ENCODE data around the gene WDR75.

DNA sequence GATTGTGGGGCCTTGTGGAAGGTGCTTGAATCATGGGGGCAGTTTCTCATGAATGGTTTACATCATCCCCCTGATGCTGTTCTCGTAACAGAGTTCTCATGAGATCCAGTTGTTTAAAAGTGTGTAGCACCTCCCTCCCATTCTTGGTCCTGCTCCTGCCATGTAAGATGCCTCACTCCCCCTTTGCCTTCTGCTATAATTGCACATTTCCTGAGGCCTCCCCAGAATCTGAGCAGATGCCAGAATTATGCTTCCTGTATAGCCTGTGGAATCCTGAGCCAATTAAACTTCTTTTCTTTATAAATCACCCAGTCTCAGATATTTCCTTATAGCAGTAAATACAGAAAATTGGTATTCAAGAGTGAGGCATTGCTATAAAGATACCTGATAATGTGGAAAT, 15.6 kb upstream of the WDR75 start:
- TF ChIP-seq POLR2A (IDR thresholded peaks at IDR 0.05): no peak
- TF ChIP-seq, protein P1, sequence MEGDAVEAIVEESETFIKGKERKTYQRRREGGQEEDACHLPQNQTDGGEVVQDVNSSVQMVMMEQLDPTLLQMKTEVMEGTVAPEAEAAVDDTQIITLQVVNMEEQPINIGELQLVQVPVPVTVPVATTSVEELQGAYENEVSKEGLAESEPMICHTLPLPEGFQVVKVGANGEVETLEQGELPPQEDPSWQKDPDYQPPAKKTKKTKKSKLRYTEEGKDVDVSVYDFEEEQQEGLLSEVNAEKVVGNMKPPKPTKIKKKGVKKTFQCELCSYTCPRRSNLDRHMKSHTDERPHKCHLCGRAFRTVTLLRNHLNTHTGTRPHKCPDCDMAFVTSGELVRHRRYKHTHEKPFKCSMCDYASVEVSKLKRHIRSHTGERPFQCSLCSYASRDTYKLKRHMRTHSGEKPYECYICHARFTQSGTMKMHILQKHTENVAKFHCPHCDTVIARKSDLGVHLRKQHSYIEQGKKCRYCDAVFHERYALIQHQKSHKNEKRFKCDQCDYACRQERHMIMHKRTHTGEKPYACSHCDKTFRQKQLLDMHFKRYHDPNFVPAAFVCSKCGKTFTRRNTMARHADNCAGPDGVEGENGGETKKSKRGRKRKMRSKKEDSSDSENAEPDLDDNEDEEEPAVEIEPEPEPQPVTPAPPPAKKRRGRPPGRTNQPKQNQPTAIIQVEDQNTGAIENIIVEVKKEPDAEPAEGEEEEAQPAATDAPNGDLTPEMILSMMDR (IDR thresholded peaks at IDR 0.05 in 4 of 5, conservative IDR thresholded peaks at IDR 0.05 in 1 of 5): no peak
